ENCODE data around the gene HTRA3.

The HTRA3 gene

GRCh38 chr4:8259743-8260430 lies 9.7 kb upstream of the HTRA3 start:
- H3K36me3 ChIP-seq = no peaks in the 10 kb centered on the region
- H3K4me1 ChIP-seq (ENCODE audit: control insufficient read depth in 1 of 2, insufficient read depth in 1 of 2, low read depth in 1 of 2, low read length in 1 of 2) = peaks cover 6 to 7% of the 10 kb centered on the region in 2 experiments
- TF ChIP-seq CTCF (IDR thresholded peaks at IDR 0.05) = no peak
- peaks cover 6% of the 10 kb centered on the region for H3K27me3 ChIP-seq
- no peak overlapping the region for H3K4me3 ChIP-seq (ENCODE audit: low read depth in 1 of 2, low read length in 1 of 2)
- no peak overlapping the region for H3K27ac ChIP-seq
- no peaks in the 10 kb centered on the region for H3K9me3 ChIP-seq

GRCh38 chr4:8260656-8261111 lies 8.9 kb upstream of the HTRA3 start:
- peaks cover 6 to 7% of the 10 kb centered on the region in 2 experiments for H3K4me1 ChIP-seq (ENCODE audit: control insufficient read depth in 1 of 2, insufficient read depth in 1 of 2, low read depth in 1 of 2, low read length in 1 of 2)
- H3K9me3 ChIP-seq = no peaks in the 10 kb centered on the region
- TF ChIP-seq CTCF (IDR thresholded peaks at IDR 0.05) = no peak
- H3K27ac ChIP-seq = no peak overlapping the region
- H3K27me3 ChIP-seq = peaks cover 6% of the 10 kb centered on the region
- no peak overlapping the region for H3K4me3 ChIP-seq (ENCODE audit: low read depth in 1 of 2, low read length in 1 of 2)
- H3K36me3 ChIP-seq = no peaks in the 10 kb centered on the region

GRCh38 chr4:8261851-8262535 lies 7.6 kb upstream of the HTRA3 start:
- no peak overlapping the region for H3K4me3 ChIP-seq (ENCODE audit: low read depth in 1 of 2, low read length in 1 of 2)
- H3K36me3 ChIP-seq = no peaks in the 10 kb centered on the region
- peaks cover 6% of the 10 kb centered on the region for H3K27me3 ChIP-seq
- H3K9me3 ChIP-seq = no peaks in the 10 kb centered on the region
- H3K27ac ChIP-seq = no peak overlapping the region
- peaks cover 6 to 7% of the 10 kb centered on the region in 2 experiments for H3K4me1 ChIP-seq (ENCODE audit: control insufficient read depth in 1 of 2, insufficient read depth in 1 of 2, low read depth in 1 of 2, low read length in 1 of 2)
- TF ChIP-seq CTCF (IDR thresholded peaks at IDR 0.05) = no peak

GRCh38 chr4:8262637-8263322 lies 6.8 kb upstream of the HTRA3 start:
- Histone ChIP-seq H3K9me3 (no peaks in the 10 kb centered on the region), H3K4me3 (ENCODE audit: low read depth in 1 of 2, low read length in 1 of 2) (no peak overlapping the region), H3K36me3 (no peaks in the 10 kb centered on the region), H3K27me3 (peaks cover 6% of the 10 kb centered on the region), H3K4me1 (ENCODE audit: control insufficient read depth in 1 of 2, insufficient read depth in 1 of 2, low read depth in 1 of 2, low read length in 1 of 2) (peaks cover 14 to 15% of the 10 kb centered on the region in 2 experiments), H3K27ac (no peak overlapping the region)
- TF ChIP-seq CTCF (IDR thresholded peaks at IDR 0.05) = no peak

- TF ChIP-seq CTCF (IDR thresholded peaks at IDR 0.05) = no peak
- H3K27me3 ChIP-seq = peaks cover 6% of the 10 kb centered on the region
- H3K27ac ChIP-seq = no peak overlapping the region
- H3K4me3 ChIP-seq (ENCODE audit: low read depth in 1 of 2, low read length in 1 of 2) = no peak overlapping the region
- no peaks in the 10 kb centered on the region for H3K36me3 ChIP-seq
- H3K9me3 ChIP-seq = no peaks in the 10 kb centered on the region
- H3K4me1 ChIP-seq (ENCODE audit: control insufficient read depth in 1 of 2, insufficient read depth in 1 of 2, low read depth in 1 of 2, low read length in 1 of 2) = peaks cover 20 to 21% of the 10 kb centered on the region in 2 experiments
These were observed 6.2 kb upstream of the HTRA3 start for GRCh38 chr4:8263397-8263796.

All from neutrophil (primary cell).